Brain microvascular endothelial cell (primary cell): ENCODE measurements around the gene PREP.

Experiments
- DNase-seq: peaks from one replicate; pipeline ENCODE4 v3.0.0-alpha.2; 2020
- H3K27ac ChIP-seq: fragments of 250-450 bp; sonication (Bioruptor Pico); 2 replicates; pipeline ENCODE4 v1.5.1; 2020; ENCODE audit warnings: mild to moderate bottlenecking, moderate library complexity
- H3K27me3 ChIP-seq: fragments of 250-450 bp; sonication (Bioruptor Pico); replicated peaks from 2 replicates; pipeline ENCODE4 v1.5.1; 2020; ENCODE audit warnings: mild to moderate bottlenecking
- H3K36me3 ChIP-seq: fragments of 250-450 bp; sonication (Bioruptor Pico); replicated peaks from 2 replicates; pipeline ENCODE4 v1.5.1; 2020; ENCODE audit warnings: mild to moderate bottlenecking
- H3K4me3 ChIP-seq: 2 replicates; pipeline ENCODE4 v1.5.1; 2011; ENCODE audit warnings: low read depth, mild to moderate bottlenecking, control low read depth, low read length, moderate library complexity
- in situ Hi-C: cut with HindIII; loops from 2 replicates; pipeline ENCODE4 v1.10.0; 2017; ENCODE audit warnings: low sequenced_read_pairs, low pct_ligation_motif_present
- TF ChIP-seq, protein P1 (sequence below): IDR thresholded peaks from 2 replicates; pipeline ENCODE4 v1.5.1; 2011; ENCODE audit warnings: low read depth, mild to moderate bottlenecking, moderate library complexity, low read length, control low read depth, inconsistent platforms; ENCODE audit errors: missing control alignments

Gene PREP

DNA sequence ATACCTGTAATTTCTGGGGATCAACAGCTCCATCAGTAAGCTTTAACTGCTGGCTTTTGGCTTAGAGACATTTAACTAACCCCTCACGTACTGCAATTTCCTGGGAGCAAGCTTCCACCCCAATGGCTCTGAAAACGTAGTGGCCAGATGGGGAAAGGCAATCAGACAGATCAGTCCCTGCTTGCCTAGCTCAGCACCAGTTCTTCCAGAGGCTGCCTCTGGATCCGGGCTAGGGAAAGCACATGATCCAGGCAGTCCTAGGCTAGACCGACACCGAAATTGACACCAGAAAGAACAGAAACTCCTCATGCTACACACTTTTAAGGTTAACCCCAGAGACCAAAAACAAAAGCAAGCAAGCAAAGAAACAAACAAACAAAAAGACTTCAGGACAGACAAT is 13.3 kb downstream of the PREP start:
- DNase-seq = no peak

DNA sequence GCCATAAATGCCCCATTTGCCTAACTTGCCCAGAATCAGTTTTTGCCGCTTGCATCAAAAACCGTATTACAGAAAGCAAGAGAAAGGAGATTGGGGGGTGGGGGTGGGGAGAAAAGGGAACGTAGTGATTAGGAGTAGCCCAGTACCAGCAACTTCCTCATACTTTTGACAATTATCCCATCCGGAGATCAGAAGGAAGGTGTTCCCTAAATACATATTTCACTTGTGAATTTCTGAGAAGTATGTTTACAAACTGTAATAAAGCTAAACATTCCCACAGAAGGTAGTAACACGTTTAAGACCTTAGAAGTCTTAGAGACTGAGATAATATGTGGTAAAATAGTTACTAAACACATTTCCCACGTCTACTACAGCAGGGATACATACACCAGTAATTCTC is 14.5 kb downstream of the PREP start:
- Histone ChIP-seq H3K27me3 (no peaks in the 10 kb centered on the region), H3K4me3 (no peak overlapping the region), H3K27ac (no peak overlapping the region), H3K36me3 (no peaks in the 10 kb centered on the region)
- in situ Hi-C loops = loop anchor here (25.0 kb wide), 1 partner anchor 276 kb away; no protein-coding TSS in a partner anchor
- TF ChIP-seq, protein P1, sequence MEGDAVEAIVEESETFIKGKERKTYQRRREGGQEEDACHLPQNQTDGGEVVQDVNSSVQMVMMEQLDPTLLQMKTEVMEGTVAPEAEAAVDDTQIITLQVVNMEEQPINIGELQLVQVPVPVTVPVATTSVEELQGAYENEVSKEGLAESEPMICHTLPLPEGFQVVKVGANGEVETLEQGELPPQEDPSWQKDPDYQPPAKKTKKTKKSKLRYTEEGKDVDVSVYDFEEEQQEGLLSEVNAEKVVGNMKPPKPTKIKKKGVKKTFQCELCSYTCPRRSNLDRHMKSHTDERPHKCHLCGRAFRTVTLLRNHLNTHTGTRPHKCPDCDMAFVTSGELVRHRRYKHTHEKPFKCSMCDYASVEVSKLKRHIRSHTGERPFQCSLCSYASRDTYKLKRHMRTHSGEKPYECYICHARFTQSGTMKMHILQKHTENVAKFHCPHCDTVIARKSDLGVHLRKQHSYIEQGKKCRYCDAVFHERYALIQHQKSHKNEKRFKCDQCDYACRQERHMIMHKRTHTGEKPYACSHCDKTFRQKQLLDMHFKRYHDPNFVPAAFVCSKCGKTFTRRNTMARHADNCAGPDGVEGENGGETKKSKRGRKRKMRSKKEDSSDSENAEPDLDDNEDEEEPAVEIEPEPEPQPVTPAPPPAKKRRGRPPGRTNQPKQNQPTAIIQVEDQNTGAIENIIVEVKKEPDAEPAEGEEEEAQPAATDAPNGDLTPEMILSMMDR = no peak
- no peak for DNase-seq

More for the DNA sequence above, 13.3 kb downstream of the PREP start:
- Histone ChIP-seq H3K4me3 (no peak overlapping the region), H3K36me3 (no peaks in the 10 kb centered on the region), H3K27ac (no peak overlapping the region), H3K27me3 (no peaks in the 10 kb centered on the region)
- in situ Hi-C loops = loop anchor here (25.0 kb wide), 1 partner anchor 277 kb away; no protein-coding TSS in a partner anchor
- TF ChIP-seq, protein P1 = no peak

DNA sequence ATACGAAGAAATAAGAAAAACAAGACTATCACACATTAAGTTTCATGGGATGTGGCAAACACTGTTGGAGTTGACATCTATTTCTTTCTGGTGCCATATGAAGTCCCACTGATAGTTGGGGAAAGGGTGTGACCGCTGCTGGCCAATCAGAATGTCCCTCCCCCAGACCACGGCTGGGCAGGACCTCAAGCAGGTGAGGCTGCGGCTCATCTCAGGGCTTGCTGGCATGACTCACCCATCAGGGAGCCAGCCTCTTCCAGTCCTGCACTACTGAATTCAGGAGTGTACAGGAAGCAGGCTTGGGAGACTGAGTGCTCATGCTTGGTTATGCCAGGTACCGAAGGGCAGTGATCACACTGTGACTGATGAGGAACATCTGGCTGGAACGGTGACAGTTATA is 18.9 kb downstream of the PREP start:
- TF ChIP-seq, protein P1 = no peak
- in situ Hi-C loops = loop anchor here (25.0 kb wide), 1 partner anchor 272 kb away; no protein-coding TSS in a partner anchor
- H3K36me3 ChIP-seq = no peaks in the 10 kb centered on the region
- H3K27me3 ChIP-seq = no peaks in the 10 kb centered on the region
- no peak for DNase-seq
- H3K27ac ChIP-seq = no peak overlapping the region
- no peak overlapping the region for H3K4me3 ChIP-seq

- DNase-seq = no peak
- H3K4me3 ChIP-seq = no peak overlapping the region
- no peaks in the 10 kb centered on the region for H3K36me3 ChIP-seq
- TF ChIP-seq, protein P1 = no peak
- no peak overlapping the region for H3K27ac ChIP-seq
- in situ Hi-C loops = loop anchor here (25.0 kb wide), 1 partner anchor 271 kb away; no protein-coding TSS in a partner anchor
- no peaks in the 10 kb centered on the region for H3K27me3 ChIP-seq
Observed at GRCh38 chr6:105382958-105383357, 19.9 kb downstream of the PREP start.

GRCh38 chr6:105382496-105382895 is 20.4 kb downstream of the PREP start:
- DNase-seq = no peak
- Histone ChIP-seq H3K36me3 (no peaks in the 10 kb centered on the region), H3K27ac (no peak overlapping the region), H3K27me3 (no peaks in the 10 kb centered on the region), H3K4me3 (no peak overlapping the region)
- in situ Hi-C loops = loop anchor here (25.0 kb wide), 1 partner anchor 270 kb away; no protein-coding TSS in a partner anchor
- TF ChIP-seq, protein P1 = no peak

DNA sequence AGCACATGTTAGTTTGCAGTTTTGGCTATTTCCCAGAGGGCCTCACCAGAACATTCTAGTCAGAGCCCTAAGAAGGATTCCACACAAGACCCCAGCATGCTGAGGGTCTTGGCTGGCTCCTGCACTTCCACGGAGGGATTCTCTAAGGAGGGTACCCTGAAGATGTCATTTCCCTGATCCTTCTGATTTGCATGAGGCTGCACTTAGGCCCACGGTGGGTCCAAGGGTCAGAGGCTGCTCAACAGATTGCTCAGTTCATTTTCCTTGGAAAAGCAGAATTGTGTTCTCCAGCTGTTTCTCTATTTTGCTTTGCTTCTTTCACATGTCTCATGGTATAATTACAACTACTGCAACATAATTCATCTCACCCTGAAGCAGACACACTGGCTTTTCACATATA is 22.2 kb downstream of the PREP start:
- no peaks in the 10 kb centered on the region for H3K36me3 ChIP-seq
- in situ Hi-C loops = loop anchor here (25.0 kb wide), 1 partner anchor 268 kb away; no protein-coding TSS in a partner anchor
- no peak overlapping the region for H3K27ac ChIP-seq
- TF ChIP-seq, protein P1 = no peak
- H3K27me3 ChIP-seq = no peaks in the 10 kb centered on the region
- no peak for DNase-seq
- no peak overlapping the region for H3K4me3 ChIP-seq
